H1 (cell line): Measurements from ENCODE around the gene EBF3. TPM values are rescaled to one million over a fixed set of nuclear protein-coding genes. Genes with fewer than 3 reads are reported as not detected.

ENCODE experiments used
- CTCF ChIA-PET: fragments of 300-600 bp; sonication (Branson Sonifier 250); formaldehyde crosslinking; loops from one replicate; lab custom pipeline; 2021; ENCODE audit not compliant: partially characterized antibody; lab: Charles Lee
- POLR2A ChIA-PET: fragments of 300-600 bp; sonication (Branson Sonifier 250); formaldehyde crosslinking; loops from one replicate; lab custom pipeline; 2021; ENCODE audit warnings: inconsistent platforms; ENCODE audit not compliant: partially characterized antibody; lab: Charles Lee
- DNase-seq, 2 experiments: peaks; one replicate each; pipeline versions ENCODE4 v3.0.0 to v3.0.0-alpha.2; 2010 to 2022; ENCODE audit warnings: low spot score in 2 of 2, low read depth in 1 of 2, mixed read lengths in 1 of 2
- FAIRE-seq: peaks from 2 replicates; lab custom pipeline; 2011; peaks lifted over from hg19 to GRCh38; lab: Jason Lieb, UNC
- H2AFZ ChIP-seq: 2 replicates; pipeline ENCODE4 v1.8.1; 2012; ENCODE audit warnings: low read length, inconsistent platforms
- H2AK5ac ChIP-seq: 2 replicates; pipeline ENCODE4 v1.6.1; 2013; ENCODE audit warnings: low read depth, low read length
- H2BK120ac ChIP-seq: replicated peaks from 2 replicates; pipeline ENCODE3; 2013; ENCODE audit warnings: low read depth, low read length, inconsistent platforms
- H2BK12ac ChIP-seq: 2 replicates; pipeline ENCODE4 v1.6.1; 2013; ENCODE audit warnings: low read depth, low read length
- H2BK15ac ChIP-seq: 2 replicates; pipeline ENCODE4 v1.6.1; 2013; ENCODE audit warnings: low read length
- H2BK20ac ChIP-seq: 2 replicates; pipeline ENCODE4 v1.6.1; 2013; ENCODE audit warnings: low read length
- H2BK5ac ChIP-seq: 2 replicates; pipeline ENCODE4 v1.6.1; 2013; ENCODE audit warnings: low read depth, low read length
- H3K14ac ChIP-seq: 2 replicates; pipeline ENCODE4 v1.6.1; 2013; ENCODE audit warnings: inconsistent platforms; ENCODE audit not compliant: insufficient read length
- H3K18ac ChIP-seq: 2 replicates; pipeline ENCODE4 v1.6.1; 2013; ENCODE audit warnings: low read length; ENCODE audit errors: extremely low read depth
- H3K23ac ChIP-seq: 2 replicates; pipeline ENCODE4 v1.6.1; 2013; ENCODE audit warnings: inconsistent platforms; ENCODE audit not compliant: insufficient read length
- H3K23me2 ChIP-seq: 2 replicates; pipeline ENCODE4 v1.6.1; 2013; ENCODE audit warnings: low read depth, low read length
- H3K27ac ChIP-seq: 2 replicates; pipeline ENCODE4 v1.6.1; 2011; ENCODE audit warnings: low read depth, low read length, inconsistent platforms
- H3K27me3 ChIP-seq, 4 experiments: replicated peaks in 1 of 4; 1 replicate in 1 of 4; 2 replicates in 3 of 4; pipeline versions ENCODE4 v1.6.1 to v1.8.1; 2011 to 2013; ENCODE audit warnings: low read length in 3 of 4, mild to moderate bottlenecking in 3 of 4, inconsistent platforms in 2 of 4, mixed read lengths in 2 of 4, moderate library complexity in 1 of 4; ENCODE audit not compliant: control insufficient read depth in 3 of 4, insufficient read depth in 3 of 4; ENCODE audit errors: extremely low read depth in 1 of 4
- H3K36me3 ChIP-seq, 4 experiments: 2 replicates each; pipeline versions ENCODE4 v1.6.1 to v1.8.1; 2011 to 2013; ENCODE audit warnings: mild to moderate bottlenecking in 4 of 4, low read length in 3 of 4, moderate library complexity in 2 of 4, control low read depth in 1 of 4, inconsistent platforms in 1 of 4; ENCODE audit not compliant: insufficient read depth in 4 of 4, control insufficient read depth in 2 of 4
- H3K4ac ChIP-seq: replicated peaks from 2 replicates; pipeline ENCODE3; 2013; ENCODE audit warnings: low read length, low read depth, mixed read lengths, inconsistent platforms; ENCODE audit not compliant: insufficient read length
- H3K4me1 ChIP-seq, 4 experiments: replicated peaks in 1 of 4; 1 replicate in 1 of 4; 2 replicates in 3 of 4; pipeline versions ENCODE4 v1.6.1 to v1.8.1; 2011 to 2013; ENCODE audit warnings: low read length in 3 of 4, inconsistent platforms in 2 of 4, mixed read lengths in 1 of 4; ENCODE audit not compliant: insufficient read depth in 4 of 4, control insufficient read depth in 3 of 4
- H3K4me2 ChIP-seq, 2 experiments: 2 replicates each; pipeline versions ENCODE4 v1.6.1 to v1.8.1; 2011 to 2013; ENCODE audit warnings: low read depth in 2 of 2, low read length in 2 of 2, control low read depth in 1 of 2, inconsistent platforms in 1 of 2, mild to moderate bottlenecking in 1 of 2; ENCODE audit not compliant: insufficient read depth in 1 of 2
- H3K4me3 ChIP-seq, 4 experiments: fragments of 200-600, 300-600 bp in 1 of 4; sonication (generic), shearing (Covaris generic), sonication (Bioruptor Twin) in 1 of 4; 2 replicates each; pipeline versions ENCODE4 v1.5.1 to v1.8.1; 2011 to 2016; ENCODE audit warnings: low read length in 4 of 4, low read depth in 3 of 4, control low read depth in 2 of 4, inconsistent platforms in 2 of 4, mild to moderate bottlenecking in 2 of 4, mixed read lengths in 1 of 4, moderate library complexity in 1 of 4; ENCODE audit not compliant: insufficient read depth in 2 of 4; ENCODE audit errors: extremely low read depth in 1 of 4
- H3K56ac ChIP-seq: replicated peaks from 2 replicates; pipeline ENCODE3; 2013; ENCODE audit warnings: low read depth, mild to moderate bottlenecking, mixed read lengths, low read length, inconsistent platforms; ENCODE audit not compliant: insufficient read length
- H3K79me1 ChIP-seq: 2 replicates; pipeline ENCODE4 v1.6.1; 2013; ENCODE audit warnings: low read depth, low read length, control low read depth
- H3K79me2 ChIP-seq, 2 experiments: 2 replicates each; pipeline versions ENCODE4 v1.6.1 to v1.8.1; 2012 to 2013; ENCODE audit warnings: low read length in 2 of 2, mild to moderate bottlenecking in 2 of 2, inconsistent platforms in 1 of 2; ENCODE audit not compliant: insufficient read depth in 2 of 2, control insufficient read depth in 1 of 2
- H3K9ac ChIP-seq, 4 experiments: replicated peaks in 1 of 4; 1 replicate in 1 of 4; 2 replicates in 3 of 4; pipeline versions ENCODE4 v1.6.1 to v1.8.1; 2011 to 2013; ENCODE audit warnings: low read depth in 3 of 4, low read length in 3 of 4, control low read depth in 2 of 4, mild to moderate bottlenecking in 2 of 4, moderate library complexity in 2 of 4, inconsistent platforms in 1 of 4; ENCODE audit errors: extremely low read depth in 1 of 4
- H3K9me3 ChIP-seq, 2 experiments: 2 replicates each; pipeline versions ENCODE4 v1.6.1 to v1.8.1; 2012 to 2013; ENCODE audit warnings: mild to moderate bottlenecking in 2 of 2, moderate library complexity in 2 of 2, control low read depth in 1 of 2, inconsistent platforms in 1 of 2, low read depth in 1 of 2, low read length in 1 of 2, mixed read lengths in 1 of 2; ENCODE audit not compliant: insufficient read depth in 2 of 2
- H4K20me1 ChIP-seq, 2 experiments: replicated peaks in 1 of 2; 2 replicates each; pipeline versions ENCODE3 to v1.8.1; 2011 to 2013; ENCODE audit warnings: inconsistent platforms in 2 of 2, low read length in 2 of 2, mild to moderate bottlenecking in 1 of 2; ENCODE audit not compliant: insufficient read depth in 2 of 2, control insufficient read depth in 1 of 2
- H4K5ac ChIP-seq: 2 replicates; pipeline ENCODE4 v1.6.1; 2013; ENCODE audit warnings: low read length, low read depth, mixed read lengths, inconsistent platforms; ENCODE audit not compliant: insufficient read length
- H4K8ac ChIP-seq: 2 replicates; pipeline ENCODE4 v1.8.0; 2013; ENCODE audit warnings: mild to moderate bottlenecking, moderate library complexity, low read length, inconsistent platforms; ENCODE audit not compliant: insufficient read depth; ENCODE audit errors: extremely low read depth
- H4K91ac ChIP-seq: replicated peaks from 2 replicates; pipeline ENCODE3; 2013; ENCODE audit warnings: low read length, mixed read lengths, inconsistent platforms; ENCODE audit not compliant: insufficient read length
- CHD1 ChIP-seq: IDR thresholded peaks from 2 replicates; pipeline ENCODE4 v1.6.1; 2012; ENCODE audit warnings: low read depth, low read length, improper control_type of control experiment
- CREB1 ChIP-seq: IDR thresholded peaks from 2 replicates; pipeline ENCODE4 v1.6.1; 2012; ENCODE audit warnings: inconsistent platforms
- CTBP2 ChIP-seq: IDR thresholded peaks from 2 replicates; pipeline ENCODE4 v1.7.0; 2011; ENCODE audit warnings: borderline replicate concordance, mild to moderate bottlenecking, moderate library complexity, mixed read lengths, low read length; ENCODE audit not compliant: insufficient read depth, insufficient read length
- GABPA ChIP-seq: IDR thresholded peaks from 2 replicates; pipeline ENCODE4 v1.6.1; 2011; ENCODE audit warnings: mild to moderate bottlenecking, low read length, moderate library complexity, borderline replicate concordance; ENCODE audit not compliant: insufficient read depth
- JUN ChIP-seq: IDR thresholded peaks from 2 replicates; pipeline ENCODE4 v1.6.1; 2011; ENCODE audit warnings: low read depth, mild to moderate bottlenecking, improper control_type of control experiment, low read length
- JUND ChIP-seq: IDR thresholded peaks from 2 replicates; pipeline ENCODE4 v1.6.1; 2011; ENCODE audit warnings: mild to moderate bottlenecking, improper control_type of control experiment, low read length
- POLR2A ChIP-seq, 2 experiments: IDR thresholded peaks; 1 replicate in 1 of 2; 2 replicates in 1 of 2; pipeline ENCODE4 v1.6.1; 2011; ENCODE audit warnings: low read depth in 2 of 2, low read length in 2 of 2, mild to moderate bottlenecking in 2 of 2; ENCODE audit errors: control extremely low read depth in 1 of 2
- RXRA ChIP-seq: IDR thresholded peaks from 2 replicates; pipeline ENCODE4 v1.6.1; 2011; ENCODE audit warnings: low read depth, mild to moderate bottlenecking, low read length, moderate library complexity; ENCODE audit not compliant: insufficient read depth
- SAP30 ChIP-seq: fragments of 300-600 bp; sonication (generic); IDR thresholded peaks from 2 replicates; pipeline ENCODE4 v1.7.1; 2012; ENCODE audit warnings: low read length, moderate library complexity, mild to moderate bottlenecking, inconsistent platforms; ENCODE audit not compliant: insufficient read depth, insufficient replicate concordance
- SIN3A ChIP-seq, 2 experiments: IDR thresholded peaks in 1 of 2; conservative IDR thresholded peaks in 1 of 2; 2 replicates each; pipeline ENCODE4 v1.6.1; 2011 to 2012; ENCODE audit warnings: low read length in 2 of 2, improper control_type of control experiment in 1 of 2, low read depth in 1 of 2, mild to moderate bottlenecking in 1 of 2
- SP1 ChIP-seq: IDR thresholded peaks from 2 replicates; pipeline ENCODE4 v1.6.1; 2011; ENCODE audit warnings: low read depth, low read length
- SUZ12 ChIP-seq: fragments of 200-600 bp; sonication (generic); IDR thresholded peaks from 2 replicates; pipeline ENCODE4 v1.6.1; 2012; ENCODE audit warnings: mild to moderate bottlenecking, inconsistent platforms, low read length, moderate library complexity, mixed read lengths
- WGBS, 2 experiments: shearing (Covaris generic) in 1 of 2; methylation state at CpG; one replicate each; pipeline versions ENCODE4 v1.1.6 to v1.1.7; 2013 to 2015; ENCODE audit warnings: low lambda C conversion rate in 2 of 2, mixed read lengths in 2 of 2, inconsistent platforms in 1 of 2, low coverage in 1 of 2, missing lambda C conversion rate in 1 of 2; ENCODE audit not compliant: insufficient replicate concordance in 2 of 2, insufficient coverage in 1 of 2, insufficient read length in 1 of 2; ENCODE audit errors: extremely low coverage in 1 of 2, missing lambda C conversion rate in 1 of 2; 5-methylcytosine and 5-hydroxymethylcytosine counted together
- polyA plus RNA-seq, 7 experiments: library from polyadenylated mRNA; depleted of rRNA in 3 of 7; stranded (reverse) in 5 of 7; unstranded in 2 of 7; fragments of >200 nt in 5 of 7; fragments of 200-250 nt in 2 of 7; gene quantifications; 1 replicate in 5 of 7; 2 replicates in 1 of 7; 4 replicates in 1 of 7; pipeline versions ENCODE4 v1.2.1 to v1.2.3, GENCODE V29; 2011 to 2013; ENCODE audit warnings: missing spikeins in 2 of 7, mixed read lengths in 2 of 7
- total RNA-seq: library from RNA; stranded (reverse); fragmentation: NEBNext Ultra II Directional; extraction: Animal tissue kit (Norgen Biotek cat#: 25700); gene quantifications from 2 replicates; pipeline ENCODE4 v1.2.1, GENCODE V29; 2021

EBF3 gene
- total and polyA plus RNA-seq, 2 of the 8 experiments (the other 6 are each of a cell fraction or from before 2014, with no cell fraction given): 0.08 to 0.26 TPM

- Histone ChIP-seq H3K79me2 (no peaks in the 10 kb centered on the region), H4K20me1 (no peaks in the 10 kb centered on the region), H2BK120ac (no peak overlapping the region), H2AFZ (peak overlapping the region; percentile 10; the same call in 1 of the 2 replicates), H2BK15ac (no peak overlapping the region), H4K8ac (no peak overlapping the region; the same call in 1 of the 2 replicates), H2AK5ac (no peak overlapping the region), H3K4ac (no peak overlapping the region), H3K36me3 (no peaks in the 10 kb centered on the region), H4K91ac (no peak overlapping the region), H2BK5ac (no peak overlapping the region), H3K4me2 (no peak overlapping the region), H3K9ac (no peak overlapping the region), H2BK20ac (no peak overlapping the region), H3K18ac (no peak overlapping the region), H3K23me2 (no peaks in the 10 kb centered on the region), H3K9me3 (no peaks in the 10 kb centered on the region), H3K4me3 (no peak overlapping the region), H3K56ac (no peak overlapping the region), H3K23ac (no peak overlapping the region), H3K79me1 (no peaks in the 10 kb centered on the region), H3K4me1 (peaks cover 0 to 6% (median 3%) of the 10 kb centered on the region in 4 experiments; a peak in 1 of 7 replicates), H3K27me3 (no peaks in the 10 kb centered on the region; a peak in 1 of 7 replicates), H4K5ac (no peak overlapping the region), H3K27ac (no peak overlapping the region), H3K14ac (no peak overlapping the region), H2BK12ac (no peak overlapping the region)
- FAIRE-seq (no peak), DNase-seq (no peak)
- ChIA-PET POLR2A (no interaction called here), CTCF (interaction anchor here (1.1 to 2.2 kb wide), 3 partner anchors 20 to 24 kb away, joined by 3 to 9 read pairs (median 4); no protein-coding TSS in a partner anchor)
- WGBS, 2 experiments: 74% methylated on average over 11 of the region's 11 CpGs; no CpG with 5 or more reads in 1 of the 2 experiments
- no peak for TF ChIP-seq CHD1
- TF ChIP-seq RXRA: no peak
- no peak for TF ChIP-seq JUN
- no peak for TF ChIP-seq JUND
- TF ChIP-seq SP1: no peak
- no peak for TF ChIP-seq POLR2A (IDR thresholded peaks at IDR 0.05; ENCODE audit: control extremely low read depth in 1 of 2, low read depth in 2 of 2, low read length in 2 of 2)
- no peak for TF ChIP-seq SIN3A (conservative IDR thresholded peaks at IDR 0.05 in 1 of 2, IDR thresholded peaks at IDR 0.05 in 1 of 2; ENCODE audit: low read depth in 1 of 2, low read length in 2 of 2)
- TF ChIP-seq SAP30: no peak
- no peak for TF ChIP-seq CTBP2
- TF ChIP-seq CREB1: no peak
- no peak for TF ChIP-seq GABPA
- TF ChIP-seq SUZ12: no peak
Observed at GRCh38 chr10:129912166-129912917, 51.7 kb downstream of the EBF3 start.
